Mammary epithelial cell (primary cell): ENCODE data around the gene RPS21.

Experiments used
- CTCF ChIP-seq, 2 donors: IDR thresholded peaks in 1 of 2; conservative IDR thresholded peaks in 1 of 2; 2 replicates each; pipeline ENCODE4 v1.5.1; 2011 to 2012; ENCODE audit warnings: inconsistent platforms in 2 of 2, low read length in 2 of 2, mild to moderate bottlenecking in 2 of 2, control low read depth in 1 of 2, low read depth in 1 of 2; ENCODE audit not compliant: insufficient read depth in 1 of 2; ENCODE audit errors: extremely low read depth in 1 of 2
- EZH2 ChIP-seq: IDR thresholded peaks from 2 replicates; pipeline ENCODE4 v1.6.1; 2012; ENCODE audit warnings: low read length, inconsistent platforms, borderline replicate concordance

GRCh38 chr20:62407221-62407992, 20.5 kb downstream of the RPS21 start, which contains the start of gene CABLES2:
- TF ChIP-seq CTCF (conservative IDR thresholded peaks at IDR 0.05 in 1 of 2, IDR thresholded peaks at IDR 0.05 in 1 of 2; ENCODE audit: extremely low read depth in 1 of 2, insufficient read depth in 1 of 2, low read depth in 1 of 2, low read length in 2 of 2) (no peak), EZH2 (no peak)
